GM18907 (cell line): ENCODE data around the gene TMEM131.
"Not testable (repeated sequence)": the region's sequence is repeated elsewhere in the genome, so short reads cannot be mapped to it uniquely, and the experiment has no call there.

Source experiments
- ATAC-seq: cut with Tn5 transposase; IDR thresholded peaks from one replicate; pipeline ENCODE4 v1.9.1; 2021; ENCODE audit warnings: mild to moderate bottlenecking, moderate library complexity; ENCODE audit not compliant: unreplicated experiment

The TMEM131 gene

GRCh38 chr2:97914691-97915213 is 81.0 kb downstream of the TMEM131 start:
- no peak for ATAC-seq

GRCh38 chr2:97913846-97914245 is 81.9 kb downstream of the TMEM131 start:
- no peak for ATAC-seq

GRCh38 chr2:97911922-97912575 is 83.7 kb downstream of the TMEM131 start:
- ATAC-seq, result no peak

- ATAC-seq, result peak; percentile 71
Observed at GRCh38 chr2:97911206-97911921, 84.4 kb downstream of the TMEM131 start.

- ATAC-seq, result no peak
Observed at GRCh38 chr2:97910403-97911205, 85.1 kb downstream of the TMEM131 start.

GRCh38 chr2:97908208-97908676 is 87.5 kb downstream of the TMEM131 start:
- no peak for ATAC-seq

- no peak for ATAC-seq
Observed at GRCh38 chr2:97907369-97908100, 88.2 kb downstream of the TMEM131 start.

- no peak for ATAC-seq
Observed at GRCh38 chr2:97906307-97906706, 89.4 kb downstream of the TMEM131 start.

- ATAC-seq, result no peak
Observed at GRCh38 chr2:97905294-97905693, 90.5 kb downstream of the TMEM131 start.

- ATAC-seq, result no peak
Observed at GRCh38 chr2:97901862-97902261, 93.9 kb downstream of the TMEM131 start.

- no peak for ATAC-seq
Observed at GRCh38 chr2:97900806-97901205, 94.9 kb downstream of the TMEM131 start.

- ATAC-seq, result not testable (repeated sequence)
Observed at GRCh38 chr2:97893042-97893441, 102.7 kb downstream of the TMEM131 start.

- ATAC-seq, result no peak
Observed at GRCh38 chr2:97891611-97892010, 104.1 kb downstream of the TMEM131 start.

GRCh38 chr2:97889156-97889555 is 106.6 kb downstream of the TMEM131 start:
- ATAC-seq, result no peak

GRCh38 chr2:97885841-97886240 is 109.9 kb downstream of the TMEM131 start:
- ATAC-seq, result no peak

- ATAC-seq, result no peak
Observed at GRCh38 chr2:97880334-97880733, 115.4 kb downstream of the TMEM131 start.

GRCh38 chr2:97878865-97879264 is 116.9 kb downstream of the TMEM131 start:
- ATAC-seq, result no peak

- ATAC-seq, result not testable (repeated sequence)
Observed at GRCh38 chr2:97878317-97878716, 117.4 kb downstream of the TMEM131 start.

GRCh38 chr2:97871096-97871780 is 124.5 kb downstream of the TMEM131 start:
- ATAC-seq, result no peak

GRCh38 chr2:97870396-97870843 is 125.3 kb downstream of the TMEM131 start:
- peak; percentile 100 for ATAC-seq
